Inflammatory macrophage treated with lipopolysaccharide for 1 hour (primary cell): ENCODE measurements around the gene CD74.

Source experiments
- DNase-seq, 2 donors: peaks; one replicate each; pipeline ENCODE4 v3.0.0-alpha.2; 2020 to 2022

The CD74 gene

GRCh38 chr5:150409638-150410523 is 2.8 kb downstream of the CD74 start:
- peak; percentile 92 to 94 for DNase-seq

- no peak for DNase-seq
Measured at GRCh38 chr5:150408231-150408943, 4.3 kb downstream of the CD74 start.

GRCh38 chr5:150407096-150407720 is 5.5 kb downstream of the CD74 start:
- no peak for DNase-seq

GRCh38 chr5:150406723-150407095 is 6.0 kb downstream of the CD74 start:
- DNase-seq: no peak

- no peak for DNase-seq
Measured at GRCh38 chr5:150406103-150406722, 6.5 kb downstream of the CD74 start.

GRCh38 chr5:150404941-150405816 is 7.5 kb downstream of the CD74 start:
- DNase-seq: no peak

GRCh38 chr5:150404535-150404934 is 8.2 kb downstream of the CD74 start:
- no peak for DNase-seq

GRCh38 chr5:150404121-150404520 is 8.6 kb downstream of the CD74 start:
- DNase-seq: no peak

- DNase-seq: no peak
Measured at GRCh38 chr5:150402901-150403342, 9.8 kb downstream of the CD74 start.

GRCh38 chr5:150402229-150402773 is 10.4 kb downstream of the CD74 start:
- DNase-seq: no peak

GRCh38 chr5:150401376-150402228 is 11.1 kb downstream of the CD74 start:
- no peak for DNase-seq

GRCh38 chr5:150401076-150401375 is 11.7 kb downstream of the CD74 start:
- DNase-seq: no peak

GRCh38 chr5:150400316-150401075 is 12.2 kb downstream of the CD74 start:
- DNase-seq: no peak

GRCh38 chr5:150399524-150400211 is 13.0 kb downstream of the CD74 start:
- DNase-seq: no peak

GRCh38 chr5:150398722-150399523 is 13.8 kb downstream of the CD74 start:
- peak in 1 of 2 donors; percentile 17 for DNase-seq

- no peak for DNase-seq
Measured at GRCh38 chr5:150397782-150398721, 14.7 kb downstream of the CD74 start.

GRCh38 chr5:150397146-150397781 is 15.4 kb downstream of the CD74 start:
- no peak for DNase-seq
